Stimulated activated effector memory CD8-positive, alpha-beta T cell treated with anti-CD3 and anti-CD28 coated beads, Interleukin-12 subunit alpha, Interleukin-12 subunit beta, amount 100 ng/mL, for 72 hours (primary cell): ENCODE measurements around the gene GMNN.

Source experiments
- ATAC-seq: fragments of 150-1000 bp; cut with Tn5 transposase; 2 replicates; pipeline ENCODE4 v1.10.0; 2021
- DNase-seq, 2 donors: peaks; one replicate each; pipeline ENCODE4 v3.0.0; 2021 to 2022; ENCODE audit warnings: low spot score in 2 of 2
- H3K27ac Mint-ChIP-seq: one replicate; pipeline ENCODE4 v1.8.0; 2022; ENCODE audit warnings: mild to moderate bottlenecking, mixed read lengths
- H3K36me3 Mint-ChIP-seq: one replicate; pipeline ENCODE4 v1.8.0; 2022; ENCODE audit warnings: mild to moderate bottlenecking, mixed read lengths
- H3K4me1 Mint-ChIP-seq: one replicate; pipeline ENCODE4 v1.8.0; 2022; ENCODE audit warnings: mixed read lengths
- H3K4me3 Mint-ChIP-seq: one replicate; pipeline ENCODE4 v1.8.0; 2022; ENCODE audit warnings: mild to moderate bottlenecking, mixed read lengths
- H3K9me3 Mint-ChIP-seq: one replicate; pipeline ENCODE4 v1.8.0; 2022; ENCODE audit warnings: mixed read lengths

Gene GMNN

GRCh38 chr6:24821860-24822444, 47.2 kb downstream of the GMNN start:
- Mint-ChIP-seq H3K9me3 (no peaks in the 10 kb centered on the region), H3K4me1 (peaks cover 4% of the 10 kb centered on the region), H3K36me3 (peaks cover 96% of the 10 kb centered on the region), H3K27ac (peak overlapping the region; percentile 89), H3K4me3 (no peak overlapping the region)
- no peak for DNase-seq
- no peak for ATAC-seq

GRCh38 chr6:24822696-24823095, 48.0 kb downstream of the GMNN start:
- Mint-ChIP-seq H3K27ac (peak overlapping the region; percentile 87), H3K4me1 (peaks cover 4% of the 10 kb centered on the region), H3K4me3 (no peak overlapping the region), H3K36me3 (peaks cover 100% of the 10 kb centered on the region), H3K9me3 (no peaks in the 10 kb centered on the region)
- DNase-seq (no peak), ATAC-seq (no peak)

GRCh38 chr6:24823185-24823584, 48.4 kb downstream of the GMNN start:
- H3K27ac Mint-ChIP-seq: peak overlapping the region; percentile 87
- peaks cover 100% of the 10 kb centered on the region for H3K36me3 Mint-ChIP-seq
- H3K4me3 Mint-ChIP-seq: no peak overlapping the region
- H3K9me3 Mint-ChIP-seq: no peaks in the 10 kb centered on the region
- ATAC-seq (no peak), DNase-seq (no peak)
- H3K4me1 Mint-ChIP-seq: peaks cover 4% of the 10 kb centered on the region

GRCh38 chr6:24824142-24824938, 49.6 kb downstream of the GMNN start:
- Mint-ChIP-seq H3K9me3 (no peaks in the 10 kb centered on the region), H3K27ac (peak overlapping the region; percentile 87), H3K36me3 (peaks cover 100% of the 10 kb centered on the region), H3K4me1 (no peaks in the 10 kb centered on the region), H3K4me3 (no peak overlapping the region)
- ATAC-seq: no peak
- no peak for DNase-seq

- Mint-ChIP-seq H3K27ac (peak overlapping the region; percentile 87), H3K4me3 (no peak overlapping the region), H3K4me1 (no peaks in the 10 kb centered on the region), H3K36me3 (peaks cover 100% of the 10 kb centered on the region), H3K9me3 (no peaks in the 10 kb centered on the region)
- DNase-seq (no peak), ATAC-seq (no peak)
Observed at GRCh38 chr6:24825130-24825630, 50.4 kb downstream of the GMNN start.

- no peak overlapping the region for H3K4me3 Mint-ChIP-seq
- no peaks in the 10 kb centered on the region for H3K9me3 Mint-ChIP-seq
- no peak for ATAC-seq
- peaks cover 100% of the 10 kb centered on the region for H3K36me3 Mint-ChIP-seq
- H3K27ac Mint-ChIP-seq: peak overlapping the region; percentile 87
- DNase-seq: no peak
- no peaks in the 10 kb centered on the region for H3K4me1 Mint-ChIP-seq
Observed at GRCh38 chr6:24827162-24827561, 52.4 kb downstream of the GMNN start.

GRCh38 chr6:24827970-24828369, 53.2 kb downstream of the GMNN start:
- Mint-ChIP-seq H3K36me3 (peaks cover 100% of the 10 kb centered on the region), H3K27ac (peak overlapping the region; percentile 87), H3K4me1 (no peaks in the 10 kb centered on the region), H3K9me3 (no peaks in the 10 kb centered on the region), H3K4me3 (no peak overlapping the region)
- ATAC-seq: no peak
- DNase-seq: no peak

GRCh38 chr6:24829657-24830056, 54.9 kb downstream of the GMNN start:
- ATAC-seq (no peak), DNase-seq (no peak)
- no peak overlapping the region for H3K4me3 Mint-ChIP-seq
- H3K4me1 Mint-ChIP-seq: peaks cover 6% of the 10 kb centered on the region
- peak overlapping the region; percentile 92 for H3K27ac Mint-ChIP-seq
- peaks cover 100% of the 10 kb centered on the region for H3K36me3 Mint-ChIP-seq
- H3K9me3 Mint-ChIP-seq: peaks cover 3% of the 10 kb centered on the region

- H3K27ac Mint-ChIP-seq: peak overlapping the region; percentile 92
- ATAC-seq: no peak
- H3K4me1 Mint-ChIP-seq: peaks cover 6% of the 10 kb centered on the region
- no peak for DNase-seq
- H3K36me3 Mint-ChIP-seq: peaks cover 94% of the 10 kb centered on the region
- no peak overlapping the region for H3K4me3 Mint-ChIP-seq
- H3K9me3 Mint-ChIP-seq: peaks cover 3% of the 10 kb centered on the region
Observed at GRCh38 chr6:24831771-24832716, 57.3 kb downstream of the GMNN start.

GRCh38 chr6:24832794-24833193, 58.1 kb downstream of the GMNN start:
- Mint-ChIP-seq H3K4me1 (peaks cover 6% of the 10 kb centered on the region), H3K27ac (peak overlapping the region; percentile 92), H3K4me3 (no peak overlapping the region), H3K9me3 (peaks cover 3% of the 10 kb centered on the region), H3K36me3 (peaks cover 94% of the 10 kb centered on the region)
- ATAC-seq: no peak
- no peak for DNase-seq

GRCh38 chr6:24833711-24834386, 59.1 kb downstream of the GMNN start:
- ATAC-seq (peak; percentile 45), DNase-seq (no peak)
- peaks cover 12% of the 10 kb centered on the region for H3K4me1 Mint-ChIP-seq
- H3K27ac Mint-ChIP-seq: peak overlapping the region; percentile 92
- peaks cover 3% of the 10 kb centered on the region for H3K9me3 Mint-ChIP-seq
- peaks cover 94% of the 10 kb centered on the region for H3K36me3 Mint-ChIP-seq
- no peak overlapping the region for H3K4me3 Mint-ChIP-seq
